HL-60 (cell line): ENCODE measurements around the gene SLC22A23.

ENCODE experiments used
- DNase-seq, 2 experiments: peaks; one replicate each; pipeline ENCODE4 v3.0.0-alpha.2; 2010 to 2020; ENCODE audit warnings: low read depth in 1 of 2, low spot score in 1 of 2
- H3K27ac ChIP-seq: fragments of 250-450 bp; sonication (Bioruptor Pico); replicated peaks from 2 replicates; pipeline ENCODE4 v1.5.1; 2020; ENCODE audit warnings: mild to moderate bottlenecking, moderate library complexity
- H3K27me3 ChIP-seq: fragments of 250-450 bp; sonication (Bioruptor Pico); 2 replicates; pipeline ENCODE4 v1.5.1; 2021; ENCODE audit warnings: mild to moderate bottlenecking, moderate library complexity; ENCODE audit not compliant: insufficient read depth, poor library complexity, severe bottlenecking
- H3K4me3 ChIP-seq: replicated peaks from 2 replicates; pipeline ENCODE4 v1.5.1; 2011; ENCODE audit warnings: mild to moderate bottlenecking, control low read depth, low read length; ENCODE audit not compliant: insufficient read depth
- CTCF ChIP-seq: IDR thresholded peaks from one replicate; pipeline ENCODE4 v1.5.1; 2011; ENCODE audit warnings: low read length, control low read depth, inconsistent platforms; ENCODE audit not compliant: insufficient read depth
- GABPA ChIP-seq: IDR thresholded peaks from 2 replicates; pipeline ENCODE4 v1.6.1; 2012; ENCODE audit warnings: low read depth
- POLR2AphosphoS5 ChIP-seq: IDR thresholded peaks from 2 replicates; pipeline ENCODE4 v1.6.1; 2012; ENCODE audit warnings: low read depth
- REST ChIP-seq: IDR thresholded peaks from 2 replicates; pipeline ENCODE4 v1.6.1; 2012; ENCODE audit warnings: low read depth; ENCODE audit not compliant: insufficient replicate concordance
- SPI1 ChIP-seq: IDR thresholded peaks from 2 replicates; pipeline ENCODE4 v1.6.1; 2012; ENCODE audit warnings: low read depth, mild to moderate bottlenecking, borderline replicate concordance

Gene SLC22A23

GRCh38 chr6:3351105-3351676 lies 105.7 kb downstream of the SLC22A23 start:
- TF ChIP-seq SPI1 (no peak), GABPA (no peak), POLR2AphosphoS5 (no peak), CTCF (no peak), REST (no peak)
- Histone ChIP-seq H3K4me3 (no peak overlapping the region), H3K27ac (no peak overlapping the region), H3K27me3 (peaks cover 5% of the 10 kb centered on the region)
- DNase-seq, result no peak

GRCh38 chr6:3350252-3350796 lies 106.5 kb downstream of the SLC22A23 start:
- no peak overlapping the region for H3K27ac ChIP-seq
- H3K4me3 ChIP-seq, result no peak overlapping the region
- H3K27me3 ChIP-seq, result peaks cover 4% of the 10 kb centered on the region
- no peak for DNase-seq
- no peak for TF ChIP-seq SPI1
- no peak for TF ChIP-seq POLR2AphosphoS5
- TF ChIP-seq GABPA, result no peak
- TF ChIP-seq CTCF, result no peak
- no peak for TF ChIP-seq REST

GRCh38 chr6:3349388-3350251 lies 107.2 kb downstream of the SLC22A23 start:
- Histone ChIP-seq H3K27me3 (peaks cover 3% of the 10 kb centered on the region), H3K27ac (no peak overlapping the region), H3K4me3 (no peak overlapping the region)
- TF ChIP-seq GABPA (no peak), SPI1 (no peak), REST (no peak), CTCF (no peak), POLR2AphosphoS5 (no peak)
- no peak for DNase-seq
